ENCODE measurements around the gene PPFIA4. TPM values are rescaled to one million over a fixed set of nuclear protein-coding genes. Genes with fewer than 3 reads are reported as not detected.

The PPFIA4 gene
- polyA plus RNA-seq, 1 donor from 2014 or later: not detected

DNA sequence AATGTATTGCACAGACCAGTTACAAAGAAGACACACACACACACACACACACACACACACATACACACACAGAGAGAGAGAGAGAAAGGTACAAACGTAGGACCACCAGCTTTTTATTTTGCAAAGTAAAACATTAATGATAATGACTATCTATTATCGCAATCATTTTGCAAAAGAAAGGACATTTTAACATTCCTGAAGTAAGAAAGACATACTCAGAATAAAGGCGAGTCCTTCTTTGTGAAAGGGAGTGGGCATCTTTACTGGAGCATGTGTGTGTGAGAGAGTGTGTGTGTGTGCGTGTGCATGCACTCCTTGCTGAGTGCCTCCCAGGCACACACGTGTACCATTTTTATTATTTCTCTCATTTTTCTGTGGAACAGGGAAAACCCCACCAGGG lies 28.4 kb downstream of the PPFIA4 start:
- Mint-ChIP-seq H3K4me1 (peaks cover 0 to 3% (median 0%) of the 10 kb centered on the region in 3 donors), H3K27ac (no peak overlapping the region), H3K36me3 (no peaks in the 10 kb centered on the region)

DNA sequence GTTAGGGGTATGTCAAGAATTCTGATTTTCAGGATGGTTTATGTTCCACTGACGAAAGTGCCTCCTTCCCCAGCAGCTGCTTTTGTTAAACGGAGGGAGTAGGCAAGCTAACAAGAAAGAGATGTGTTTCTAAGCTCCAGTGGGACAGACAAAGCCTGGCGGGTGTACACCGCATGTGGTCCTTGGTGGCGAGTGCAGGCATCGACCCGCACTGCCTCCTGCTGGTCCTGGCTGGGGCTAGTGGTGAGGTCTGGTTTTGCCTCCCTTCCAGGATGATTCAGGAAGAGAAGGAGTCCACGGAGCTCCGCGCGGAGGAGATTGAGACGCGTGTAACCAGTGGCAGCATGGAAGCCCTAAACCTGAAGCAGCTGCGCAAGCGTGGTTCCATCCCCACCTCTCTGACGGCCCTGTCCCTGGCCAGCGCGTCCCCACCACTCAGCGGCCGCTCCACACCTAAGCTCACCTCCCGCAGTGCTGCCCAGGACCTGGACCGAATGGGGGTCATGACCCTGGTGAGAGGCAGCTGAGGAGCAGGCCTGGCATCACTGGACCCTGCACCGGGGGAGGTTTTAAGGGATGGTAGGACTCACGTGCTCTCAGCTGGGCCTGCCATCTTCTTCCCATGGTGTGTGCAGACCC lies 29.0 kb downstream of the PPFIA4 start:
- H3K9me3 Mint-ChIP-seq: no peaks in the 10 kb centered on the region
- H3K27ac Mint-ChIP-seq: no peak overlapping the region

More for the DNA sequence above, 28.4 kb downstream of the PPFIA4 start:
- Mint-ChIP-seq H3K9me3 (no peaks in the 10 kb centered on the region), H3K4me3 (no peak overlapping the region), H3K27me3 (peaks cover 31% of the 10 kb centered on the region)

GRCh38 chr1:203056012-203056411 lies 29.7 kb downstream of the PPFIA4 start:
- Mint-ChIP-seq H3K36me3 (no peaks in the 10 kb centered on the region), H3K9me3 (no peaks in the 10 kb centered on the region), H3K27ac (no peak overlapping the region), H3K27me3 (peaks cover 31% of the 10 kb centered on the region), H3K4me1 (peaks cover 0 to 3% (median 0%) of the 10 kb centered on the region in 3 donors), H3K4me3 (no peak overlapping the region)

More for the DNA sequence above, 29.0 kb downstream of the PPFIA4 start:
- Mint-ChIP-seq H3K4me3 (no peak overlapping the region), H3K36me3 (no peaks in the 10 kb centered on the region), H3K4me1 (peaks cover 0 to 3% (median 0%) of the 10 kb centered on the region in 3 donors), H3K27me3 (peaks cover 33% of the 10 kb centered on the region)

DNA sequence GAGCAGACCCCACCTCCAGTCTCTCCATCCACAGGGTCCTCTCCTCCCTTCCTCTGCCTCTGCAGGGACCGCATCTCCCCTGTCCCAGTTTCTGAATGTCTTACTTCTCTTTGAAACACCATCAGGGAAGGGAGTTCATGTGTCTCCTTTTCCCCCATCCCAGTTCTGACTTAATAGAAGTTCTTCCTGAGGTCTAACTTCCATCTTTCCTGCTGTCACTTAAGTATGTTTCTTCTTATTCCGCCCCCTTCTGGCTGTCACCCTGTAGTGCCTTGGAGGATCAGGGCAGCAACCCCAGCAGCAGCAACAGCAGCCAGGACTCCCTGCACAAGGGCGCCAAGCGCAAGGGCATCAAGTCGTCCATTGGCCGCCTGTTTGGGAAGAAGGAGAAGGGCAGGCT lies 30.2 kb downstream of the PPFIA4 start:
- Mint-ChIP-seq H3K27me3 (peaks cover 26% of the 10 kb centered on the region), H3K9me3 (no peaks in the 10 kb centered on the region), H3K4me3 (no peak overlapping the region), H3K36me3 (no peaks in the 10 kb centered on the region), H3K27ac (no peak overlapping the region), H3K4me1 (peaks cover 0 to 3% (median 0%) of the 10 kb centered on the region in 3 donors)

- Mint-ChIP-seq H3K4me1 (peaks cover 0 to 3% (median 0%) of the 10 kb centered on the region in 3 donors), H3K36me3 (no peaks in the 10 kb centered on the region), H3K27ac (no peak overlapping the region), H3K9me3 (no peaks in the 10 kb centered on the region), H3K4me3 (peak overlapping the region in 1 of 4 donors; percentile 33), H3K27me3 (peaks cover 23% of the 10 kb centered on the region)
Measured at GRCh38 chr1:203057911-203058675, 31.8 kb downstream of the PPFIA4 start.

- peaks cover 0 to 3% (median 0%) of the 10 kb centered on the region in 3 donors for H3K4me1 Mint-ChIP-seq
- H3K9me3 Mint-ChIP-seq: no peaks in the 10 kb centered on the region
- no peak overlapping the region for H3K4me3 Mint-ChIP-seq
- peaks cover 24% of the 10 kb centered on the region for H3K27me3 Mint-ChIP-seq
- no peaks in the 10 kb centered on the region for H3K36me3 Mint-ChIP-seq
- no peak overlapping the region for H3K27ac Mint-ChIP-seq
Measured at GRCh38 chr1:203058676-203058935, 32.3 kb downstream of the PPFIA4 start.

GRCh38 chr1:203059485-203059884 lies 33.2 kb downstream of the PPFIA4 start:
- Mint-ChIP-seq H3K36me3 (no peaks in the 10 kb centered on the region), H3K9me3 (no peaks in the 10 kb centered on the region), H3K27ac (no peak overlapping the region), H3K4me3 (no peak overlapping the region), H3K27me3 (peaks cover 27% of the 10 kb centered on the region), H3K4me1 (peaks cover 0 to 3% (median 0%) of the 10 kb centered on the region in 3 donors)

DNA sequence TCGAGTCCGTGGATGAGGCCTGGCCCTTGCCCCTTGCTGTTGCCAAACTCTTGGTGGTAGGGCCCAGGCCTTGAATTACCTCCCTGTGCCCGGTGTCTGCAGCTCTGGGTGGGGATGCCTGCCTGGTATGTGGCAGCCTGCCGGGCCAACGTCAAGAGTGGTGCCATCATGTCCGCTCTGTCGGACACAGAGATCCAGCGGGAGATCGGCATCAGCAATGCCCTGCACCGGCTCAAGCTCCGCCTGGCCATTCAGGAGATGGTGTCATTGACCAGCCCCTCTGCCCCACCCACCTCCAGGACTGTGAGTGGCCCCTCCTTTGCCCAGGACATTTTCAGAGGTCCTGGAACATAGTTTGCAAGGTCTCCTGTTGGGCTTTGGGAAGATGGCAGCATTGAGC lies 33.8 kb downstream of the PPFIA4 start:
- no peaks in the 10 kb centered on the region for H3K36me3 Mint-ChIP-seq
- H3K27me3 Mint-ChIP-seq: peaks cover 27% of the 10 kb centered on the region
- no peak overlapping the region for H3K4me3 Mint-ChIP-seq
- peaks cover 0 to 3% (median 0%) of the 10 kb centered on the region in 3 donors for H3K4me1 Mint-ChIP-seq
- no peak overlapping the region for H3K27ac Mint-ChIP-seq
- no peaks in the 10 kb centered on the region for H3K9me3 Mint-ChIP-seq

GRCh38 chr1:203063287-203063686 lies 37.0 kb downstream of the PPFIA4 start:
- peak overlapping the region in 1 of 3 donors; percentile 41 for H3K27ac Mint-ChIP-seq
- H3K36me3 Mint-ChIP-seq: no peaks in the 10 kb centered on the region
- no peak overlapping the region for H3K4me3 Mint-ChIP-seq
- H3K9me3 Mint-ChIP-seq: no peaks in the 10 kb centered on the region
- peaks cover 12% of the 10 kb centered on the region for H3K27me3 Mint-ChIP-seq
- H3K4me1 Mint-ChIP-seq: no peaks in the 10 kb centered on the region

GRCh38 chr1:203065191-203065590 lies 38.9 kb downstream of the PPFIA4 start:
- no peaks in the 10 kb centered on the region for H3K9me3 Mint-ChIP-seq
- H3K27ac Mint-ChIP-seq: no peak overlapping the region
- peaks cover 4 to 9% (median 4%) of the 10 kb centered on the region in 3 donors for H3K4me1 Mint-ChIP-seq
- peaks cover 9% of the 10 kb centered on the region for H3K27me3 Mint-ChIP-seq
- H3K36me3 Mint-ChIP-seq: no peaks in the 10 kb centered on the region
- no peak overlapping the region for H3K4me3 Mint-ChIP-seq

DNA sequence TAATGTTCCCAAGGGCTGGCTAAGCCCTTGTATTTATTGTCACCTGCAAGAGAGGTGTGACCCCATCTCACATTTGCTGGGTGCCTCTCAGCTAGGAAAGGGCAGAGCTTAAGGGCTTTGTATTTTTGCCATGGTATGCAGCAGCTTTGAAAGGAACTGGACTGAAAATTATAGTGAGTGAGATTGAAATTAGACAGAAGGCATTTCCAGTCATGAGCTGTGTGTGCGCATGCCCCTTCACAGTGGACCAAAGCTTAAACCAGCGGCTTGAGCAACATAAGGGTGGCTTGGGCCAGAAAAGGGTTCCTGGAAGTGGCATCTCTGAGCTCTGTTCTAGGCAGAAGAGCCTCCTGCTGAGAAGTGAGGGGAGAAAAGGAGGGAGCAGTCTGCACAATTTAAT lies 39.7 kb downstream of the PPFIA4 start:
- H3K9me3 Mint-ChIP-seq: no peaks in the 10 kb centered on the region
- no peaks in the 10 kb centered on the region for H3K36me3 Mint-ChIP-seq
- peak overlapping the region in 1 of 3 donors; percentile 60 for H3K27ac Mint-ChIP-seq
- H3K27me3 Mint-ChIP-seq: peaks cover 7% of the 10 kb centered on the region
- no peak overlapping the region for H3K4me3 Mint-ChIP-seq
- peaks cover 4 to 9% (median 5%) of the 10 kb centered on the region in 3 donors for H3K4me1 Mint-ChIP-seq

- Mint-ChIP-seq H3K27me3 (peaks cover 5% of the 10 kb centered on the region), H3K4me1 (peaks cover 4 to 9% (median 5%) of the 10 kb centered on the region in 3 donors), H3K36me3 (no peaks in the 10 kb centered on the region), H3K9me3 (no peaks in the 10 kb centered on the region), H3K4me3 (no peak overlapping the region), H3K27ac (no peak overlapping the region)
Measured at GRCh38 chr1:203066965-203067364, 40.7 kb downstream of the PPFIA4 start.

DNA sequence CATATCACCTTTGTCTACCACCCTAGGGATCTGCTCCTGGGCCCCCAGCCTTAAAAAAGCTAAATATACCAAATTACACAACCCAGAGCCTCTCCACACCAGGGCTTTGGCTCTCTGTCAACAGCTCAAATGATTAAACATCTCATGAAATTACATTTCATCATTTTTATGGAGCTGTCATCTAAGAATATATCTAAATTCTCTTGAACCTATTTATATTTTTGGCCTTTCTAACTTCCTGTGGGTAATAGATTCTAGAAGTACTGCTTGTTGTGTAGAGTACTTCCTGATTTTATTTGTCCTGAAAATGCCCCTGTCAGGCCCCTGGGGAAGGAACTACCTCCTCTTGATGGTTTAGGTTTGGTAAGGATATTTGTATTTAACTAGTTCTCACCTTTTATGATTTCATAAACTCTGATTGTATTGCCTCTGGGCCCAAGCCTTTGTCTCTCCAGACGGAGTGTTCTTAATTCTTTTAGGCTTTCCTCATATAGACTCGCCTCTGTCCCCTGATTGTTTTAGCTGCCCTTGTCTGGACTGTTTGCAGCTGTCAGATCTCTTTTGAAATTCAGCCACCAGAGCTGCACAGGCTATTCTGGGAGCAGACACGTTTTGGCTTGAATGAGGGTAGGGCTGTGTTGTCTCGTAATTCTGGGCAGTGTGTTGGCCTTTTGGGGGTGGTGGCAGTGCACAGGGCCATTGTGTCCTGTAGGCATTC lies 42.9 kb downstream of the PPFIA4 start:
- Mint-ChIP-seq H3K36me3 (no peaks in the 10 kb centered on the region), H3K27me3 (peaks cover 8% of the 10 kb centered on the region), H3K9me3 (no peaks in the 10 kb centered on the region), H3K27ac (no peak overlapping the region), H3K4me3 (no peak overlapping the region), H3K4me1 (peaks cover 4 to 9% (median 5%) of the 10 kb centered on the region in 3 donors)

DNA sequence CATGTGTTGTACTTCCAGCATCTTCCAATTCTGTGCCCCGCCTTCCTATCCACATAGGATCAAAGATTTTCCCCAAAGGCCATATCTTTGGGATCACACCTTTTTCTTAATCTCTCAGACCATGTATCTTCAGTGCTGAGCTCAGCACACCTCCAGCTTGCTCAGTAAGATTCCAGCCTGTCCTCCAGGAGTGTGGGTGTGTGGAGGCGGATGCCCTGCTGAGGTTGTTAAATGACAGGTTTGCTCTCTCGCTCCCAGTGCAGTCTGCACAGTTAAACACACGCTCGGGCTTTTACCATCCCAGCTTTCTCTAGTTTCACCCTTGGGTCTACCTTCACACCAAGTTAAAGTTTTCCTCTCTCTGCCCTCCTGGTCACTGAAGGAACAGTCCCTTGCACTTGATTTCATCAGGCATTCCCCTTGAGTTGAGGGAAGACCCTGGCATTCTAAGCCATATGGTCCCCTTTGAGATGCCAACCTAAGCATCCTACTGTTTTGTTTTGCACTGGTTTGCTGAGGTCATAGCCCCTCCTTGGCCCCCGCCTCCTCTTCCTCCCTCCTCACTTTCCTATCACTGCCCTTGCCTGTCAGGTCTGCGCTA lies 45.8 kb downstream of the PPFIA4 start:
- H3K27me3 Mint-ChIP-seq: peaks cover 19% of the 10 kb centered on the region
- peaks cover 0 to 2% (median 0%) of the 10 kb centered on the region in 3 donors for H3K9me3 Mint-ChIP-seq

GRCh38 chr1:203072911-203073310 lies 46.6 kb downstream of the PPFIA4 start:
- H3K27ac Mint-ChIP-seq: no peak overlapping the region
- H3K4me1 Mint-ChIP-seq: peaks cover 4 to 13% (median 10%) of the 10 kb centered on the region in 3 donors
- no peak overlapping the region for H3K4me3 Mint-ChIP-seq
- H3K9me3 Mint-ChIP-seq: peaks cover 0 to 2% (median 0%) of the 10 kb centered on the region in 3 donors
- peaks cover 25% of the 10 kb centered on the region for H3K27me3 Mint-ChIP-seq
- no peaks in the 10 kb centered on the region for H3K36me3 Mint-ChIP-seq

More for the DNA sequence above, 45.8 kb downstream of the PPFIA4 start:
- Mint-ChIP-seq H3K4me1 (peaks cover 4 to 13% (median 10%) of the 10 kb centered on the region in 3 donors), H3K27ac (no peak overlapping the region), H3K4me3 (no peak overlapping the region), H3K36me3 (no peaks in the 10 kb centered on the region)

Measured in IgD-negative memory B cell (primary cell).